ENCODE measurements around the gene SOWAHC. TPM values are rescaled to one million over a fixed set of nuclear protein-coding genes. Genes with fewer than 3 reads are reported as not detected.
"Not testable (repeated sequence)": the region's sequence is repeated elsewhere in the genome, so short reads cannot be mapped to it uniquely, and the experiment has no call there.

SOWAHC gene
- total RNA-seq, 1 donor from 2014 or later: 20.8 TPM

DNA sequence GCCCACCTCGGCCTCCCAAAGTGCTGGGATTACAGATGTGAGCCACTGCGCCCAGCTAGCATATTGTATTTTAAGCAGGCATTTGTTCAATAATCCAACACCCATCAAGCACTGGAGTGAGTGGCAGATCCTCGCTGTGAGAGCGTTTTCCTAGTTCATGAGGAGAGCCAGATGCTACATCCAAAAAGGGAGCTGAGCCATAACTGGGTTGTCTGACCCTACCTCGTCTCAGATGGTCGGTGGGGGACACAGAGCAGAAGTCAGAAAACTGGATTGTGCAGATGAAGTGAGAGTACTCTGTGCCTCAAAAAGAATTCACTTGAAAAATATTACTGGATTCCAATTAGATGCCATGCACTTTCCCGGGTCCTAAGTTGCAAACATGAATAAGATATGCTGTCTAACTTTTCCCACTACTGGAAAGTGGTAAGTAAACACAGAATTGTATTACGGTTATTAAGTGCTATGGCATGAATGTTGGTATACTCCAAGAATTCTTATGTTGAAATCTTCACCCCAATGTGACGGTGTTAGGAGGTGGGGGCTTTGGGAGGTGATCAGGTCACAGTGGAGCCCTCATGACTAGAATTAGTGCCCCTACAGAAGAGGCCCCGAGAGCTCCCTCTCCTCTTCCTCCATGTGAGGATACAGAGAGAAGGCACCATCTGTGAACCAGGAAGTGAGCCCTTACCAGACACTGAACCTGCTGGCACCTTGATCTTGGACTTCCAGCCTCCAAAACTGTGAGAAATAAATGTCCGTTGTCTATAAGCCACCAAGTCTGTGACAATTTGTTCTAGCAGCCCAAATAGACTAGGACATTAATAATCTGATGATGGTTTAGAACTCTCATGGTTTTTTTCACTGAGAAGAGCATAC is 21.5 kb downstream of the SOWAHC start:
- intact Hi-C loops (cut with DNase I): no loop called here
- peak overlapping the region; percentile 41 for H3K27ac ChIP-seq
- DNase-seq: no peak

GRCh38 chr2:109636317-109636716 is 22.2 kb downstream of the SOWAHC start:
- H3K27ac ChIP-seq: peak overlapping the region; percentile 58
- no peaks in the 10 kb centered on the region for H3K36me3 ChIP-seq
- H3K4me1 ChIP-seq: peaks cover 27% of the 10 kb centered on the region
- TF ChIP-seq CTCF (IDR thresholded peaks at IDR 0.05): no peak
- intact Hi-C loops (cut with DNase I): no loop called here
- no peaks in the 10 kb centered on the region for H3K27me3 ChIP-seq (ENCODE audit: low read depth)
- DNase-seq (no peak), ATAC-seq (peak; percentile 74 to 77)
- H3K9me3 ChIP-seq: no peaks in the 10 kb centered on the region
- no peak overlapping the region for H3K4me3 ChIP-seq

More for the DNA sequence above, 21.5 kb downstream of the SOWAHC start:
- no peaks in the 10 kb centered on the region for H3K36me3 ChIP-seq
- peaks cover 27% of the 10 kb centered on the region for H3K4me1 ChIP-seq
- no peak overlapping the region for H3K4me3 ChIP-seq
- H3K9me3 ChIP-seq: no peaks in the 10 kb centered on the region
- TF ChIP-seq CTCF (IDR thresholded peaks at IDR 0.05): no peak
- peak; percentile 77 for ATAC-seq
- no peaks in the 10 kb centered on the region for H3K27me3 ChIP-seq (ENCODE audit: low read depth)

- intact Hi-C loops (cut with DNase I): no loop called here
- peak overlapping the region; percentile 63 for H3K27ac ChIP-seq
- DNase-seq: no peak
- no peaks in the 10 kb centered on the region for H3K36me3 ChIP-seq
- H3K9me3 ChIP-seq: no peaks in the 10 kb centered on the region
- H3K4me1 ChIP-seq: peaks cover 27% of the 10 kb centered on the region
- TF ChIP-seq CTCF (IDR thresholded peaks at IDR 0.05): no peak
- no peaks in the 10 kb centered on the region for H3K27me3 ChIP-seq (ENCODE audit: low read depth)
- H3K4me3 ChIP-seq: no peak overlapping the region
- ATAC-seq: peak; percentile 61 to 76
These were observed 23.8 kb downstream of the SOWAHC start for GRCh38 chr2:109637749-109638570.

GRCh38 chr2:109638795-109639194 is 24.6 kb downstream of the SOWAHC start:
- H3K9me3 ChIP-seq: no peaks in the 10 kb centered on the region
- H3K4me3 ChIP-seq: no peak overlapping the region
- H3K4me1 ChIP-seq: peaks cover 27% of the 10 kb centered on the region
- no peaks in the 10 kb centered on the region for H3K36me3 ChIP-seq
- H3K27me3 ChIP-seq (ENCODE audit: low read depth): no peaks in the 10 kb centered on the region
- intact Hi-C loops (cut with DNase I): no loop called here
- TF ChIP-seq CTCF (IDR thresholded peaks at IDR 0.05): no peak
- DNase-seq (no peak), ATAC-seq (no peak)
- H3K27ac ChIP-seq: no peak overlapping the region

DNA sequence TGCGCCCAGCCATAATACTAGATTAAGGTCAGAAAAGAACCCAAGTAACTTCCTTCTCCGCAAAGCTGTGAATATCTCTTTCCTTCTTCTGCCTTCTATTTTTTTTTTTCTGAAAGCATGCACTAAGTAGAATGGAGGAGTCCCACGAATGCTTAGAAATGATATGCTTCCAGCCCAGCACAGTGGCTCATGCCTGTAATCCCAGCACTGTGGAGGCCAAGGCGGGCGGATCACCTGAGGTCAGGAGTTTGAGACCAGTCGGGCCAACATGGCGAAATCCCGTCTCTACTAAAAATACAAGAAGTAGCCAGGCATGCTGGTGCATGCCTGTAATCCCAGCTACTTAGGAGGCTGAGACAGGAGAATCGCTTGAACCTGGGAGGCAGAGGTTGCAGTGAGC is 25.8 kb downstream of the SOWAHC start:
- intact Hi-C loops (cut with DNase I); H3K9me3 ChIP-seq; H3K27me3 ChIP-seq (ENCODE audit: low read depth); DNase-seq; H3K27ac ChIP-seq; H3K4me3 ChIP-seq; ATAC-seq; H3K36me3 ChIP-seq: not testable (repeated sequence)
- H3K4me1 ChIP-seq: peaks cover 37% of the 10 kb centered on the region

Measured in lower lobe of right lung (tissue), 2 donors.